HG02571 (cell line): ENCODE data around the gene RNF207.
A peak's percentile ranks its signal among the peaks of the same experiment; 100 is the strongest.

Experiments
- ATAC-seq: cut with Tn5 transposase; IDR thresholded peaks from one replicate; pipeline ENCODE4 v1.9.1; 2021; ENCODE audit warnings: mild to moderate bottlenecking, moderate library complexity; ENCODE audit not compliant: unreplicated experiment

Gene RNF207

GRCh38 chr1:6174621-6175410 is 31.1 kb upstream of the RNF207 start:
- ATAC-seq: no peak

- ATAC-seq: no peak
Observed at GRCh38 chr1:6175411-6175828, 30.5 kb upstream of the RNF207 start.

- ATAC-seq: no peak
Observed at GRCh38 chr1:6176779-6177178, 29.1 kb upstream of the RNF207 start.

- ATAC-seq: no peak
Observed at GRCh38 chr1:6177681-6178380, 28.1 kb upstream of the RNF207 start.

GRCh38 chr1:6178751-6179563 is 27.0 kb upstream of the RNF207 start:
- no peak for ATAC-seq

GRCh38 chr1:6179564-6180175 is 26.2 kb upstream of the RNF207 start:
- ATAC-seq: no peak

- ATAC-seq: no peak
Observed at GRCh38 chr1:6180268-6180706, 25.6 kb upstream of the RNF207 start, which contains the start of gene CHD5. Gene CHD5, minus strand, starts transcription at chr1:6180321. Its CDS starts 298 bp downstream, at chr1:6180023.

GRCh38 chr1:6180707-6181311 is 25.1 kb upstream of the RNF207 start:
- ATAC-seq: no peak

- ATAC-seq: no peak
Observed at GRCh38 chr1:6181347-6181770, 24.6 kb upstream of the RNF207 start.

GRCh38 chr1:6183520-6183989 is 22.4 kb upstream of the RNF207 start:
- no peak for ATAC-seq

- ATAC-seq: no peak
Observed at GRCh38 chr1:6184083-6184783, 21.7 kb upstream of the RNF207 start.

- no peak for ATAC-seq
Observed at GRCh38 chr1:6185151-6185550, 20.8 kb upstream of the RNF207 start.

- ATAC-seq: no peak
Observed at GRCh38 chr1:6185635-6186382, 20.1 kb upstream of the RNF207 start.

- no peak for ATAC-seq
Observed at GRCh38 chr1:6188466-6188865, 17.5 kb upstream of the RNF207 start.

GRCh38 chr1:6191968-6192367 is 14.0 kb upstream of the RNF207 start:
- no peak for ATAC-seq

GRCh38 chr1:6197746-6198427 is 8.0 kb upstream of the RNF207 start:
- ATAC-seq: no peak

- peak; percentile 5 for ATAC-seq
Observed at GRCh38 chr1:6198646-6199297, 7.1 kb upstream of the RNF207 start.
